NCI-H2196 (cell line): ENCODE results near the gene COTL1.

Experiments
- DNase-seq: peaks from one replicate; lab custom pipeline; 2025; ENCODE audit not compliant: unreplicated experiment; lab: John Stamatoyannopoulos, UW

Gene COTL1

DNA sequence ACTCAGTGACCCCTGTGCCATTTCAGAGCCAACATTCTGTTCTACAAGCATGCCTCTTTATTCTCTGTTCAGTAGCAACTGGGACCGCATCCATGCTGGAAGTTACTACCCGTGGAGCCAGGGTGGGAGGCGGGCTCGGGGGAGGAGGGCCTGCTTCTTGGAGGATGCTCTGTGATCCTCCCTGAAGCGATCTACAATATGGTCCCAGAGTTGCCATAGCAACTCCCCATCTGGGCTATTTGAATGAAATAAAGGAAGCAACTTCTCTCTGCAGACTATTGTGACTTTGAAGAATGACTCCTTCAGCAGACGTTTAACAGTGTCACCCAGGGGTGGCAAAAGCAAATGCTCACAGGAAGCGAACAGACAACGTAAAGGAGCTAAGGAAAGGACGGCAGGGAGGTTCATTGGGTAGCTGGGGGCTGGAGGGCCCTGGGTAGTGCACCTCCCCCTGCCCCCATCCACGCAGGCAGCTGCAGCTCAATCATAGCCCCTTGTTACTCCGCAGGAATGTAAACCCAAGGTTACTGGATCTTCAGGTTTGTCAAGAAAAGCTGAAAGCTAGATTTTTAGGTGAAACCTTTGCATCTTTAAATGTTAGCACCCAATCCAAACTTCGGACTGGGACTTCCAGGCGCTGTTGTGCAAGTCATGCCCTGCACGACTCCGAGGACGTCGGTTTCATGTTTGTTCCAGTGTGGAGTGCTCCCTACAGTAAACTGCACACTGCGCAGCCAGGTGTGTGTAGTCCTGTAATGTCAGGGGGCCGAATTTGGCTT, 62.3 kb downstream of the COTL1 start:
- DNase-seq = no peak

DNA sequence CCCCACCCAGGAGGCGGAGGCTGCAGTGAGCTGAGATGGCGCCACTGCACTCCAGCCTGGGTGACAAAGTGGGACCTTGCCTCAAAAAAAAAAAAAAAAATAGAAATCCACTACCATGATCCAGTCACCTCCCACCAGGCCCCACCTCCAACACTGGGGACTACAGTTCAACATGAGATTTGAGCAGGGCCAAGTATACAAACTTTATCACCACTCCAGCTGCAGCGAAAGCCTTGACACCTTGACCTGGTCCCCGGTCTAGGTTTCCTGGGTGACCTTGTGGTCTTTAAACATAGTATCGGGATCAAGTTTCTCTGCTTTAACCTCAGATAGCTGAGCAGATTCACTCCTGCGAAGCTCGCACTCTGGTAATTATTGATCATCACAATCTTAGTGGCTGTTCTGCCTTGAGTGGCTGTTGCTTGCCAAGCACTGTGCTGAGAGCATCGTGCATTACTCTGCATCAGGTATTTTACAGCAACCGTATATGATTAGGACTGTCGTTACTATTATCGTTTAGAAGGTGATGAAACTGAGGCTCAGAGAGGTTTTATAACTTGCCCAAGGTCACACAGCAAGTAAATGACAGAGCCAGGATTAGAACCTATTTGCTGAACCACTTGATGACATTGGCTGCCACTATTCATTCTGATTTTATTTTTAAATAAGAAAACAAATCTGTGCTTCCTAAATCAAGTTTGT, 63.1 kb downstream of the COTL1 start:
- no peak for DNase-seq

DNA sequence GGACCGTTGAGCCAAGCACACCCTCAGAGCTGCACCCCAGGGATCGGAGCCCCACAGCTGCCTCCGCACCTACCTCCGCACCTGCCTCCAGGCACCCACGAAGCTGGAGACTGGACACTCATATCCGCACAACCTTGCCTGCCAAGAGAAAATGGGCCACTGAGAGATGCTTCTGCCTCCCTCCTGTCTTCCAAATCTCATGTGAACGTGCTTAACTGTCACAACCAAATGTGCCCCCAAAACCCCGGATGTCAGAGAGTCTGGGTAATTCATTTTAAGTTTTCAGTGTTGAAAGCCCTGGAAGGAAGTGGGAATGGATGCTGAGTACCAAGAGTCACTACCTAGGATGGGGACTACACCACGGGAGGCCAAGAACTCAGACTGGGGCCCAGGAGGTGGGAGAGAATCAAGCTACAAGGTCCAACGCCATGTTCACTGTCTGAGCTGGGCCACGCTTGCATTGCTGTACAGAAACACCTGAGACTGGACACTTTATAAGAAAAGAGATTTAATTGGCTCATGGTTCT, 63.9 kb downstream of the COTL1 start:
- no peak for DNase-seq

DNA sequence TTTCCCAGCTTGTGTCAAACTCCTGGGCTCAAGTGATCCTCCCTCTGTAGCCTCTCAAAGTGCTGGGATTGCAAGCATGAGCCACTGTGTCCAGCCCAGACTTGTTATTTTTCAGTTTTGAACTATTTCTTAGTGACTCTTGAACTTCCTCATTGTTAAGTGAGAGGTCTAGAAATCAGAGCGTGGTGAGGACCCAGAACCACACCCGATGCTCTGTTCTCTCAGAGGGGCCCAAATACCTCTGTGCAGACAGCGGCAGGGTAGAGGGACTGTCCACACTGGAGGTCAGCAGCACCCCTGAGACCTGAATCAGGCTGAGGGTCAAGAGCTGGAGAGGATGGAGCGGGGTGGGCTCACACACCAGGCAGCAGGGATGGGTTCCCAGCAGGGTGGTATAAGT, 65.7 kb downstream of the COTL1 start:
- no peak for DNase-seq

GRCh38 chr16:84550096-84550495, 67.8 kb downstream of the COTL1 start:
- no peak for DNase-seq

DNA sequence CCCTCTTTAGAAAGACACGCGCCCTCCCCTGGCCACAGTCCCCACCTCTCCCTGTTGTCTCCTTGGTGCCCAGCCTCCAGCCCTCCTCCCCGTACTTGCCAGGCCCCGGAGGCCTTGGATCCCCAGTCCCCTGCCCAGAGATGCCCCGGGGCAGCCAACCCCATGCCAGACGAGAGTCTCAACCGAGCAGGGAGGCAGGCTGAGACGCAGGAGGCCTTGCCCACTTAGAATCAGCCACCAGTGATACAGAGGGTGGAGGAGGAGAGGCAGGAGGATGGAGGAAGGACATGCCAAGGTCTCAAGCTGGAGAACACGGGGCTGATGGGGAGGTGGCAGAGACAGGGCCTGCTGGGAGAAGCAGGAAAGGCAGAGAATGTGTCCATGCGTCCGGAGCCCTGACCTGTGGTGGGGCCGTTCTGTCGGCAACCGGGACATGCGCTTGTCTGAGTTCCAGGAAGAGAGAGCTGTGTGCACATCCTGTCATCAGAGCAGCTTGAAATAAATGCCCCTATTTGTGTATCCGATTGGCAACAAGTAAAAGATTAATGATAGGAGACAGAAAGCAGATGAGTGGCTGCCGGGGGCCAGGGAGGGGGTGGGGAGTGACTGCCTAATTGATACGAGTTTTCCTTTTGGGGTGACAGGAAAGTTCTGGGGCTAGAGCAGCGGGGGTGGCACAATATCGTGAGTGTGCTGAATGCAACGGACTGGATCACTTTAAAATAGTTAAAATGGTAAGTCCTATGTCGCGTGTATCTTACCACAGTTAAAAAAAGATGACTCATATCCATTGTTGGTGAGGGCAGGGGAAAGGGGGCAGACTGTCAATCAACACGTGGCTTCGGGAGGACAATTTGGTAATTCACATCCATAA, 68.7 kb downstream of the COTL1 start:
- DNase-seq = no peak

DNA sequence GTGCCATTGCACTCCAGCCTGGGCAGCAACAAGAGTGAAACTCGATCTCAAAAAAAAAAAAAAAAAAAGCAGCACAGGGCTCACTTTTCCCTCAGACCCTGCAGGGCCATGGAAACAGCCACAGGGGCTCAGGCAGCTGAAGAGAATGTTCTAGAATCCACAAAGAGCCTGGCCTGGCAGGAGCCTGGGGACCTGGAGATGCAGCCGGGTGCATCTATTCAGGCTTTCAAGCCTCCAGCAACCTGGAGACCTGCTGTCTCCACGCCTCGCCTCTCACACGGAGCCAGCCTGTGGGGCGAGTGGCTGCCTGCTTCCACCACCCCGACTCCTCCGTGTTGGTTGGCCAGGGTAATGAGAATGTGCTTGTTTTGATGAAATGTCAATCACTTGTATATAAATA, 69.4 kb downstream of the COTL1 start:
- no peak for DNase-seq

- no peak for DNase-seq
Observed at GRCh38 chr16:84547546-84548061, 70.3 kb downstream of the COTL1 start.

- no peak for DNase-seq
Observed at GRCh38 chr16:84546669-84547545, 71.0 kb downstream of the COTL1 start.

- DNase-seq = no peak
Observed at GRCh38 chr16:84545114-84545737, 72.7 kb downstream of the COTL1 start.

DNA sequence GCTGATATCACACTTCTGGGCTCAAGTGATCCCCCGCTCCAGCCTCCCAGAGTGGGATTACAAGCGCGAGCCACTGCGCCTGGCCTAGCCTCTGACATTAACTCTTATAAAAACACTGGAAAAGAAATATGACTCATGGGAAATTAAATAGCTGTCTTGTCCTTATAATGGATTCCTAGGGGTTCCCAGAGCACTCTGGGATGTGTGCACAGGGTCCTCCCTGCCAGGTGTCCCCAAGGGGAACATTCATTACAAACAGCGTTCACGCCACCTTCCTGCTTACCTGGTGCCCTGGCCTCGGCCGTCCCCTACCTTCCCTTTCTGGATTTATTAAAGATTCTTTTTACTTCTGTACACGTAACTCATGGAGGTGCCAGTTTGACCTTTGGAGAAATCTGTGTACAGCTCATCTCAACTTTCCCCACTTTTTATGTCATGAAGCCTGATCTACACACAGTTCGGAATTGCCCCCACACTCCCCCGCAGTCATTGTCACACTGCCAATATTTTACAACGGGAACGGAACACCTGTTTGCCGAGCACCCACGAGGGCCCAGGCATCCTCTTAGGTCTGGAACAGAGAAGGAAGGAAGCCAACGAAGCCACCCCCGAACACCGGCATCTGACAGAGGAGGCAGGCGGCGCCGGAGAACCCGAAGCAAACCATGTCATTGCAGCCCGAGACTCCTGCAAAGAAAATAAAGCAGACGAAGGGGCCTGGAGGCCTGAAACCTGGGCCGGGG, 73.7 kb downstream of the COTL1 start:
- no peak for DNase-seq

- no peak for DNase-seq
Observed at GRCh38 chr16:84543253-84543652, 74.6 kb downstream of the COTL1 start.

DNA sequence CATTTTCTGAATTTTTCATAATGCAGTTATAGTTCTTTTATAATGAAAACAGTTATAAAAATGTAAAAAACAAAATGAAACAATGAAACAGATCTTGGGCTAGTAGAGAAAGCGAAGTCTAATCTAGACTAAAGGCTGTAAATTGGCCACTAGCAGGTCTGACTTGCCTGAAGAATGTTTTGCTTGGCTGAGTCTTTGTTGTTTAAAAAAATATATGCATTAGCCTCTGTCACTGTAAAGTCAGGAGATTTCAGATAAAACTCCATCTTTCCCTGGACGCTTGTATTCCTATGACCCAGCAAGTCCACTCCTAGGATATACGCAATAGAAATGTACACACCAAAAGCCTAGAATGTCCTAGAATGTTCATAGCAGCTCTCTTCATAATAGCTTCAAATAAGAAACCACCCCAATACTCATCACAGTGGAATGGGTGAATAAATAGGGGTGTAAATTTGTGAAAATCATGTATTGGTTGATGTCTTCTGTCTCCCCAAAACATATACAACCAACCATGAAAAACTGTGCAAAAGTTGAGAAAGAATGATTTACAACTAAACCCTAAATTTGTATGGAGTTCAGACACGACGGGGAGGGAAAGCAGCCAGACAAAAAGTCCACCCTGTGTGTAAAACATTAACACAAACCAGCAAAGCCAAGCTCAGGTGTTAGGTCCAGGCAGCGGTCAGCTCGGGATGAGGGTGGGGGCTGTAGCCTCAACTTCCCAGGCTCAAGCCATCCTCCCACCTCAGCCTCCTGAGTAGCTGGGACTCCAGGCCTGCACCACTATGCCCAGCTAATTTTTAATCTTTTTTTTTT, 75.7 kb downstream of the COTL1 start:
- no peak for DNase-seq

DNA sequence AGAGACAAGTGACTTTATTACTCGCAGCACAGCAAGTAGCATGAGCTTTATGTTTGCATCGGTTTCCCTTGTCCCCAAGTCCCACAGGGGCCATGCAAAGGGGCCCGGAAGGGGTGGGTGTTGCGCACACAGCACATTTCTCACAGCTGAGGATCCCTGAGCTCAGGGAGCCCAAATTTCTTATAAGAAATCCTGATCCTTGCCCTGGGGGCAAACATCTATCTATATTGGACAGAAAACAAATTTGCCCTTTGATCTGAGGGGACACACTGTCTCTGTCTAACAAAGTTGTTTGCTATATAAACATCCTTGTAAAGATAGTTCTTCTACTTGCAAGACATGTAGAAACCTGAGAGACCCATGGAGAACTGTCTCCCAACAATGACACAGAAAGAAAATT, 77.7 kb downstream of the COTL1 start:
- no peak for DNase-seq

GRCh38 chr16:84538222-84538840, 79.5 kb downstream of the COTL1 start:
- no peak for DNase-seq

DNA sequence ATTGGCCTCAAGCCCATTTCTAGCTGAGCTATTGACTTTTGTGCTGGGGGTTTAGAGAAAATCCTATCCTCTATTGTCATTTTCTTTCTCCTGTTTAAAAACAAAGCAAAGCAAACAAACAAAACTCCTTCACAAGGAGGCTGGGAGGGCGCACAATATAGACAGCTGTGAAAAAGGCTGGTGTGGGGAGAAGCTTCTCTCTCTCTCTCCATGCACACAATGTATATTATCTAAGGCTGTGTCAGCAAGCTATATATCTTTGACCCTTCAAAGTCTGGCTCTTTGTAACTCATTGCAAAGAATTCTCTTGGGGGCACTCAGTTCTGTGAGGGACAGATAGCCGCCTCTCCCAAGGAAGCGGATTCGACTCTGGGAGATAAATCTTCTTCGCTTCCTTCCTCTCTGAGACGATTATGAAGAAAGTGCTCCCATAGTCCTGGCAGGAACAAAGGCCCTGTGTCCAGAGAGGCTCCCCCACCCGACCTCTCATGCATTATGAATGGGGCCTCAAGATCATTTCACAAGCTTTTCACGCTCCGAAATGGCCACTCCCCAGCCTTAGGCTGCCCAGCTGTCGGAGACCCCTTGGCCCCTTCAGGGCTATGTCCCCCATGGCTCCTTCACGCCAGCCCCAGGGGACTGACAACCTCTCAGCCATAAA, 80.3 kb downstream of the COTL1 start:
- no peak for DNase-seq

DNA sequence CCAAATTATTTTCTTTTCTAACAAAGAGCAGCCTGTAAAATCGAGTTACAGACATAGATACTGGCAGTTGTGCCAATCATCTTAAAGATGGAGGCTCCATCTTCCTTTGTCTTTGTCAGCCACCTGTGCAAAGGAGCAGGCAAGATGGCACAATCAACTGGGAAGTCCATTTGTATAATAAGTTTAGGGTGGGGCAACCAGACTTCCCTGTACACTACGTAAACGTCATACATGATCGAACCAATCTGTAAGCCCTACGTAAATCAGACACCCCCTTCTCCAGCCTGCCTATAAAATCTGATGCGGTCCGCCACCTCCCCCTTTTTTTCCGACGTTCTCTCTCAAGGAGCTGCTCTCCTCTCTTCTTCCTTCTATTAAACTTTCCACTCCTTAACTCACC, 82.0 kb downstream of the COTL1 start:
- DNase-seq = no peak
